ENCODE data around the gene BNC2.

DNA sequence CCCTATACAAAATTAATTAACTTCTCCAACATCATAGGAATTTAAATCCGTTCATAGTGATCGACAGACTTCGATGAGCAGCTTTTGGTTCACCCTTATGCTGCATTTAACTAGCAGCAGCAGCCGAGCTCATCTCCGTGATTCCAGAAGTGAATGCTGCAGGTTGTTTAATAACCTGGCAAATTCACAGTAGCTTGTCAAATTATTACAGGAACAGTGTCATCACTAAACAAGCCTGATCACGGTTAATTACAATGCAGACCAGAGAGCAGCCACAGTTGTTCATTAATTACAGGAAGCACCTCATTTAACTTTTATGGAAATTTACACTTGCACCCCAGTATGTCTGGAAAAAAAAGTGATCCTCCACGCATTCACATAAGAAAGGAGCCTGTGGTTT, 188.2 kb downstream of the BNC2 start:
- TF ChIP-seq FOXP2 (optimal IDR thresholded peaks at IDR 0.05; ENCODE audit: control extremely low read depth, extremely low read length, insufficient read depth): no peak
- no peak for TF ChIP-seq POLR2AphosphoS5 (IDR thresholded peaks at IDR 0.05; ENCODE audit: borderline replicate concordance, low read depth, low read length)
- TF ChIP-seq EZH2 (IDR thresholded peaks at IDR 0.05): no peak
